Tibial artery (tissue), 4 donors: ENCODE results near the gene MGME1.

ENCODE experiments used
- DNase-seq, 2 donors: peaks; one replicate each; pipeline ENCODE4 v3.0.0-alpha.2; 2019
- H3K27ac ChIP-seq, 2 donors: fragments of 200-600 bp; sonication (generic) in 1 of 2; 1 replicate in 1 of 2; 2 replicates in 1 of 2; pipeline ENCODE4 v1.5.1; 2018 to 2019; ENCODE audit warnings: mild to moderate bottlenecking in 1 of 2
- H3K27me3 ChIP-seq, 2 donors: fragments of 200-600 bp; sonication (generic) in 1 of 2; one replicate each; pipeline versions ENCODE4 v1.5.1 to v1.6.0; 2016 to 2019
- H3K36me3 ChIP-seq, 3 donors: fragments of 200-600 bp; sonication (generic) in 2 of 3; one replicate each; pipeline ENCODE4 v1.5.1; 2016 to 2019; ENCODE audit warnings: mild to moderate bottlenecking in 2 of 3
- H3K4me1 ChIP-seq, 4 donors: fragments of 200-600 bp; sonication (generic) in 2 of 4; 1 replicate in 3 of 4; 2 replicates in 1 of 4; pipeline ENCODE4 v1.5.1; 2016 to 2019
- H3K4me3 ChIP-seq, 2 donors: fragments of 200-600 bp; sonication (generic) in 1 of 2; 1 replicate in 1 of 2; 2 replicates in 1 of 2; pipeline ENCODE4 v1.5.1; 2018 to 2019; ENCODE audit warnings: mild to moderate bottlenecking in 2 of 2
- H3K9me3 ChIP-seq, 3 donors: fragments of 200-600 bp; sonication (generic) in 1 of 3; one replicate each; pipeline ENCODE4 v1.5.1; 2016 to 2019
- CTCF ChIP-seq, 2 experiments: fragments of 200-600 bp in 1 of 2; fragments of 450-650 bp in 1 of 2; IDR thresholded peaks; one replicate each; pipeline ENCODE4 v1.5.1; 2017 to 2019; ENCODE audit warnings: antibody characterized with exemption in 2 of 2, mild to moderate bottlenecking in 1 of 2, moderate library complexity in 1 of 2
- intact Hi-C: fragments of 100-400 bp; cut with DNase I; formaldehyde crosslinking; loops from one replicate; pipeline ENCODE4 v1.15.0; 2023; ENCODE audit warnings: low total_unique reads

MGME1 gene

GRCh38 chr20:18031050-18031449 is 62.2 kb downstream of the MGME1 start:
- DNase-seq, result no peak
- Histone ChIP-seq H3K36me3 (peaks cover 0 to 15% (median 0%) of the 10 kb centered on the region in 3 donors), H3K27ac (no peak overlapping the region), H3K9me3 (no peaks in the 10 kb centered on the region), H3K4me1 (no peaks in the 10 kb centered on the region), H3K4me3 (no peak overlapping the region), H3K27me3 (peaks cover 0 to 3% of the 10 kb centered on the region in 2 donors)
- intact Hi-C loops, result no loop called here
- TF ChIP-seq CTCF (IDR thresholded peaks at IDR 0.05), result no peak

- H3K27ac ChIP-seq, result no peak overlapping the region
- no peak for TF ChIP-seq CTCF (IDR thresholded peaks at IDR 0.05)
- intact Hi-C loops, result no loop called here
- no peak for DNase-seq
- H3K27me3 ChIP-seq, result peaks cover 0 to 8% of the 10 kb centered on the region in 2 donors
- peaks cover 0 to 15% (median 0%) of the 10 kb centered on the region in 3 donors for H3K36me3 ChIP-seq
- no peaks in the 10 kb centered on the region for H3K4me1 ChIP-seq
- no peak overlapping the region for H3K4me3 ChIP-seq
- no peaks in the 10 kb centered on the region for H3K9me3 ChIP-seq
These were observed 63.2 kb downstream of the MGME1 start for GRCh38 chr20:18031888-18032509.

- no peak for DNase-seq
- Histone ChIP-seq H3K27me3 (peaks cover 0 to 13% of the 10 kb centered on the region in 2 donors), H3K4me1 (no peaks in the 10 kb centered on the region), H3K36me3 (peaks cover 0 to 15% (median 0%) of the 10 kb centered on the region in 3 donors), H3K27ac (no peak overlapping the region), H3K9me3 (no peaks in the 10 kb centered on the region), H3K4me3 (no peak overlapping the region)
- TF ChIP-seq CTCF (IDR thresholded peaks at IDR 0.05), result no peak
- intact Hi-C loops, result no loop called here
These were observed 64.4 kb downstream of the MGME1 start for GRCh38 chr20:18032977-18033892.

- Histone ChIP-seq H3K27ac (no peak overlapping the region), H3K4me3 (no peak overlapping the region)
- DNase-seq, result no peak
These were observed 65.2 kb downstream of the MGME1 start for GRCh38 chr20:18034039-18034438.

GRCh38 chr20:18039063-18039462 is 70.2 kb downstream of the MGME1 start:
- Histone ChIP-seq H3K4me1 (no peaks in the 10 kb centered on the region), H3K27ac (no peak overlapping the region), H3K4me3 (no peak overlapping the region), H3K36me3 (peaks cover 0 to 15% (median 0%) of the 10 kb centered on the region in 3 donors), H3K9me3 (peaks cover 0 to 14% (median 8%) of the 10 kb centered on the region in 3 donors), H3K27me3 (peaks cover 0 to 32% of the 10 kb centered on the region in 2 donors)
- no peak for TF ChIP-seq CTCF (IDR thresholded peaks at IDR 0.05)
- no peak for DNase-seq
- intact Hi-C loops, result no loop called here

More at GRCh38 chr20:18034039-18034438, 65.2 kb downstream of the MGME1 start:
- intact Hi-C loops, result no loop called here
- Histone ChIP-seq H3K9me3 (no peaks in the 10 kb centered on the region), H3K4me1 (no peaks in the 10 kb centered on the region), H3K36me3 (peaks cover 0 to 15% (median 0%) of the 10 kb centered on the region in 3 donors), H3K27me3 (peaks cover 0 to 18% of the 10 kb centered on the region in 2 donors)
- no peak for TF ChIP-seq CTCF (IDR thresholded peaks at IDR 0.05)
